ENCODE results near the gene GNE. TPM values are rescaled to one million over a fixed set of nuclear protein-coding genes. Genes with fewer than 3 reads are reported as not detected.

GNE gene
- total RNA-seq, 1 experiment from 2014 or later = 8.4 TPM

GRCh38 chr9:36250079-36250478 lies 8.2 kb downstream of the GNE start:
- POLR2A ChIA-PET = no interaction called here
- RAD21 ChIA-PET (ENCODE audit: low non-redundant PET in 1 of 2, low total read pairs in 2 of 2, uncharacterized antibody in 2 of 2, unreplicated experiment in 2 of 2) = no interaction called here
- no peaks in the 10 kb centered on the region for H3K9me2 ChIP-seq (ENCODE audit: insufficient read depth)
- BruUV-seq (replicated peaks) = no TSS peak
- CTCF ChIA-PET = interaction anchor here (2.0 kb wide), 1 partner anchor 79 kb away, joined by 11 read pairs; no protein-coding TSS in a partner anchor
- peaks cover 0 to 3% of the 10 kb centered on the region in 2 experiments; a peak in 2 of 4 replicates for H3K36me3 ChIP-seq (ENCODE audit: control insufficient read depth in 1 of 2, insufficient read depth in 2 of 2, low read length in 2 of 2)
- no peak for ATAC-seq
- H3K79me2 ChIP-seq (ENCODE audit: insufficient read depth, low read length) = no peaks in the 10 kb centered on the region; the same call in 1 of the 2 replicates
- no peak for DNase-seq (ENCODE audit: low read depth, low spot score)
- intact Hi-C loops (cut with micrococcal nuclease) = no loop called here
- no peak overlapping the region for H3K27ac ChIP-seq (ENCODE audit: low read depth, low read length)
- no peaks in the 10 kb centered on the region for H3K4me1 ChIP-seq (ENCODE audit: control insufficient read depth in 1 of 2, insufficient read depth in 2 of 2, low read length in 2 of 2)
- H3K4me2 ChIP-seq (ENCODE audit: low read length) = no peak overlapping the region
- no peak overlapping the region for H3K9ac ChIP-seq (ENCODE audit: low read length)
- H3K9me3 ChIP-seq (ENCODE audit: control insufficient read depth in 1 of 2, insufficient read depth in 1 of 2, low read depth in 1 of 2, low read length in 2 of 2) = no peaks in the 10 kb centered on the region
- H2AFZ ChIP-seq (ENCODE audit: low read depth, low read length, poor library complexity, severe bottlenecking) = no peak overlapping the region
- H3K4me3 ChIP-seq (replicated peaks in 1 of 2; ENCODE audit: low read depth in 1 of 2, low read length in 2 of 2) = no peak overlapping the region
- no peaks in the 10 kb centered on the region for H3K27me3 ChIP-seq (ENCODE audit: insufficient read depth, low read length)
- TF ChIP-seq EZH2 (IDR thresholded peaks at IDR 0.05) (no peak), POLR2A (IDR thresholded peaks at IDR 0.05; ENCODE audit: borderline replicate concordance, extremely low read depth, insufficient read depth, insufficient read length) (no peak), SP1 (IDR thresholded peaks at IDR 0.05; ENCODE audit: low read depth) (no peak), ZNF274 (IDR thresholded peaks at IDR 0.05; ENCODE audit: low read depth, low read length) (no peak), EGR1 (IDR thresholded peaks at IDR 0.05; ENCODE audit: low read depth) (no peak), SRF (IDR thresholded peaks at IDR 0.05; ENCODE audit: low read depth) (no peak), JUND (IDR thresholded peaks at IDR 0.05) (no peak), FOSL1 (IDR thresholded peaks at IDR 0.05; ENCODE audit: low read depth) (no peak), EZH2phosphoT487 (IDR thresholded peaks at IDR 0.05; ENCODE audit: borderline replicate concordance) (no peak), YY1 (IDR thresholded peaks at IDR 0.05; ENCODE audit: extremely low read depth, insufficient replicate concordance, low read depth, low read length) (no peak), ZBTB33 (IDR thresholded peaks at IDR 0.05; ENCODE audit: extremely low read depth, insufficient replicate concordance, low read length) (no peak)
- H4K20me1 ChIP-seq (ENCODE audit: insufficient read depth) = no peaks in the 10 kb centered on the region
